Epithelial cell of umbilical artery (primary cell): Measurements from ENCODE around the gene MYO1F. TPM values are rescaled to one million over a fixed set of nuclear protein-coding genes. Genes with fewer than 3 reads are reported as not detected.

Source experiments
- total RNA-seq: library from RNA; depleted of rRNA; stranded (reverse); fragments of >200 nt; gene quantifications from 2 replicates; pipeline ENCODE4 v1.2.3, GENCODE V29; 2014

The MYO1F gene
- 0.15 TPM in 1 of 2 replicates, not detected in the other for total RNA-seq

GRCh38 chr19:8577247-8577646 is at the start of gene MYO1F:
Gene MYO1F, minus strand, starts transcription at chr19:8577442. Its CDS starts 133 bp downstream, at chr19:8577309.

GRCh38 chr19:8610041-8610935 is 33.0 kb upstream of the MYO1F start, which contains the start of gene ADAMTS10:
Gene ADAMTS10, minus strand, starts transcription at chr19:8610715. Its CDS starts 5,005 bp downstream, at chr19:8605710.

GRCh38 chr19:8513687-8514504 is 63.3 kb downstream of the MYO1F start, which contains the start of gene ZNF414:
Gene ZNF414, minus strand, starts transcription at chr19:8514167. Its CDS starts 121 bp downstream, at chr19:8514046.

Other genes starting within 250 kb of the MYO1F start
- 9.4 and 14.6 TPM in 2 replicates for gene KANK3, start 234.2 kb downstream of the MYO1F start, total RNA-seq
- 9.9 and 13.3 TPM in 2 replicates for gene ANGPTL4, start 213.3 kb downstream of the MYO1F start, total RNA-seq
- 19.5 and 29.9 TPM in 2 replicates for gene RAB11B, start 187.1 kb downstream of the MYO1F start, total RNA-seq
- gene MARCHF2, start 164.1 kb downstream of the MYO1F start, total RNA-seq = 104 and 265 TPM in 2 replicates
- gene HNRNPM, start 132.5 kb downstream of the MYO1F start, total RNA-seq = 78.3 and 91.6 TPM in 2 replicates
- gene PRAM1, start 74.8 kb downstream of the MYO1F start, total RNA-seq = not detected in 2 replicates
- 2.6 and 3.3 TPM in 2 replicates for gene ZNF414, start 63.3 kb downstream of the MYO1F start, total RNA-seq
- gene ADAMTS10, start 33.3 kb upstream of the MYO1F start, total RNA-seq = 1.4 and 1.6 TPM in 2 replicates
- gene NFILZ, start 53.2 kb upstream of the MYO1F start, total RNA-seq = not detected in 2 replicates
- gene ACTL9, start 121.4 kb upstream of the MYO1F start, total RNA-seq = not detected in 2 replicates
- not detected in 2 replicates for gene OR2Z1, start 144.2 kb upstream of the MYO1F start, total RNA-seq